Pons (tissue), 1 donor: Measurements from ENCODE around the gene NFKB1.

Experiments used
- DNase-seq: peaks from one replicate; pipeline ENCODE4 v3.0.0-alpha.2; 2016; ENCODE audit warnings: low spot score

NFKB1 gene

DNA sequence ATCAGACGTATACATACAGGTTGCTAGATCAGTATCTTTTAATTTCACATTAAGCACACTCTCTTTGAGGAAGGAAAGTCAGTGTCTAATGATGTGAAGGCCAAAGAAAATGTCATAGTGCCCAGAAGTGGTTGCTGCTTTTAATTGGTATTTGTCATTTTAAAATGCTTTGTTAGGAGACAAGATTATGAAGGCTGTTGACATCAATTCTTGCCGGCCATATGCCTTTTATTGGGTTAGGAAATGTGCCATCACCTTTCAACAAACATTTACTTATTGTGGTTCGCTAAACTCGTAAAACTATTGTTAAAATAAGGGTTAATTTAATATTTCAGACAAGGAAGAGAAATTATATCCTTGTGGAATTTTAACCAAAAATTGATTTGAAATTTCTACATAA lies 32.2 kb downstream of the NFKB1 start:
- DNase-seq: no peak

DNA sequence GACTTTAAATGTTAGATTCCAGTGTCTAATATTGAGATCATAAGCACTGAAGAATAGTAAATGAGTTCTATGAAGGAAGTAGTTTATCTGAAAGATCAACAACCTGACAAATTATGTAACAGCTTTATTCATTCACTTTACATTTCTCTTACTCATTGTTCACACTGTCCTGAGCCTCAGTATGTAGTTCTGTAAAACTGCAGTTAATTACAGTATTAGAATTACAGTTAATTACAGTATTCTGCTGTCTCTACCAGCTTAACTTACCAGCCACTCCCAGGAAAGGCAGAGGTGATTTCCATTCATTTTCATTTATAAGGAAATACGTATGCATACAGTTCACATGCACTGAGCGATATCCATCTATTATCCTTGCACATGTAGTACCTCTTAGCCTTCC lies 32.7 kb downstream of the NFKB1 start:
- no peak for DNase-seq

DNA sequence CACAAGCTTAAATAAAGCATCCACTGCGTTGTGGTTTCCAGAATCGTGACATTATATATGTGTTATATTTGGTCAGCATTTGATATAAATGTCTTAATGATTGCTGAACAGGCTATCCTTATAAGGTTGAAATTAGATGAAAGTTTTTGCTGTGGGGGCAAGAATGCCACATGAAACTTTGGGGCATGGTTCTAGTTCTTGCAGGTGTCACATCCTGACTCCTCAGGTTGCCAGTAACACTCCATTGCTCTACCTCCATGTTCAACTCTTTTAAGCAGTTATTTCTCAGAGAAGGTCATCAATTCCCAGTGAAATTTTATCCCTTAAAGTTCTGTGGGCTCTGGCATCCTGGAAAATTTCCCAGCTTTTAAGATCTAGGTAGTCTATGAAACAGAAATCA lies 33.7 kb downstream of the NFKB1 start:
- DNase-seq: no peak

DNA sequence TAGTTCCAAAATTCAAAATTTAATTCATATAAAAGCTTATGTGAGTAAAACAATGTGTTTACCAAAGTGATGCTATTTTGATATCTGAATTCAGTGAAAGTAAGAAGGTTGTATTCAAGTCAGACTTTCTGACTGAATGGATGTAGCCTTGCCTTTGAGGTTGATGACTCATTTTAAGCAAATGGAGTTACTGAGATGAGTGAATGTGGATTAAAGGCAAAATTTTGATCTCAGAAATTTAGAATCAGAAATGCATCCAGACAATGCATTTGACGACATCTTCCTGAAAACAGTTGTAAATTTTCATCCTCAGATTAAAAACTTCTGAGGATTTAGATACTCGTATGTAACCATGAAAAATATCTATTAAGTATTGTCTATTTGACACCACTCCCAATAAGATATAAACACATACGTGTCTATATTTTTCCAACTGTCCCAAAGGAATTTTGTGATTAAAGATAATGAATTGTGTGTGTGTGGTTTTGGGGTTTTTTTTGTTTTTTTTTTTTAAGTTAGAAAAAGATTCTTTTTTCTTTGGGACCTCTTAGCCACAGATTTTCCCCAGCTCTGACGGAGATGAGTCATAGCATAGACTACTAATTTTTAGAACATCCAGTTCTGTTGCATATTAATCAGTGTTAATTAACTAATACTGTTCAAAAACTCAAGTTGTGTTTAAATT lies 34.4 kb downstream of the NFKB1 start:
- no peak for DNase-seq

DNA sequence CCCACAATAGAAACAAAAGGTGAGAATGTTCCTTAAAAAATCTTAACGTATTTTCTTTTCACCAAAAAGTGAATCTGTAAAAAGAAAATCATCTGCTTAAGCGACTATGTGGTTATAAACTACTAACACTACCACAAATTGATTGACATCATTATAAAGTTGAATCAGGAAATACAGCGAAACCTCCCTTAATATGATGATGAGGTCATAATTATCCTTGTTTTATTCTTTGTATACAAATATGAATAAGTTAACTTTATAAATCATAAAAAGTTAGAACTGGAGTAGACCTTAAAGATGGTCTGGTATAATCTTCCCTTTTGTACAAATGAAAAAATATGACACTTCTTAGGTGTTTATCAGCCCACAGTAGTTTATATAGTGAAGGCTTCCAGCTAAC lies 35.6 kb downstream of the NFKB1 start:
- DNase-seq: no peak

DNA sequence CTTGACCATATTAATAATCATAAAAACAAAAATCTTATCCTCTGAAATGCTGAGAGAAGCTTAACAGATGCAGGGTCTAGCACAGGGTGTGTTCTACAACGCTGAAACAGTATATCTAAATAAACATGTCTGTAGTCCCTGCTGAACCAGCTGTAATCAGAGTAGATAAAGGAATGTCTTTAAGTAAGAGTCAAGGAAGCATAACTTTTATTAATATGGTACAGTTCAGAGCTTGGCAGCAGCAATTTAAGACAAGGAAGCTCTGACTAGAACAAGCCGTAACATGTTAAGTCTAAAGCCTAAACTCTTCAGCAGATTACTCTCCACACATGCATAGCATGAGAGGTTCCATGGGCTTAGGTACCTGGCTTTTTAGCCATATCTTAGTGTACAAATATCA lies 36.1 kb downstream of the NFKB1 start:
- DNase-seq: no peak

DNA sequence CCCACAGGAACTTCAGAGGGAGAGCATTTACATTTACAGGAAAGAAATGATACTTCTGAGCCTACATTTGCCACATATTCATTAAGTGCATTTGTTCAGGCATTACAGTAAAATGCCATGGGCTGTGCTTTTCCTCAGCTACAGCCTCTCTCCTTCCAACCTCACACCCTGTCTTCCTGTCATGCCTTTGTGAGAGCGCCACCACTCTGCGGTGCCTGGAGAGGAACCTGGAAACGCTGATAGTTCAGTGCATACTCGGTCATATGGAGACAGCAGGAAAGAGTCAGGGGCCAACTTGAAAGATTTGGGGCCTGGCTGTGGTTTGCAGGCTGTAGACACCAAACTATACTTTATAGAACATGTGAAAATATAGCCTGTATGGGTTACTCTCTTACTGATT lies 40.5 kb downstream of the NFKB1 start:
- DNase-seq: peak; percentile 79

DNA sequence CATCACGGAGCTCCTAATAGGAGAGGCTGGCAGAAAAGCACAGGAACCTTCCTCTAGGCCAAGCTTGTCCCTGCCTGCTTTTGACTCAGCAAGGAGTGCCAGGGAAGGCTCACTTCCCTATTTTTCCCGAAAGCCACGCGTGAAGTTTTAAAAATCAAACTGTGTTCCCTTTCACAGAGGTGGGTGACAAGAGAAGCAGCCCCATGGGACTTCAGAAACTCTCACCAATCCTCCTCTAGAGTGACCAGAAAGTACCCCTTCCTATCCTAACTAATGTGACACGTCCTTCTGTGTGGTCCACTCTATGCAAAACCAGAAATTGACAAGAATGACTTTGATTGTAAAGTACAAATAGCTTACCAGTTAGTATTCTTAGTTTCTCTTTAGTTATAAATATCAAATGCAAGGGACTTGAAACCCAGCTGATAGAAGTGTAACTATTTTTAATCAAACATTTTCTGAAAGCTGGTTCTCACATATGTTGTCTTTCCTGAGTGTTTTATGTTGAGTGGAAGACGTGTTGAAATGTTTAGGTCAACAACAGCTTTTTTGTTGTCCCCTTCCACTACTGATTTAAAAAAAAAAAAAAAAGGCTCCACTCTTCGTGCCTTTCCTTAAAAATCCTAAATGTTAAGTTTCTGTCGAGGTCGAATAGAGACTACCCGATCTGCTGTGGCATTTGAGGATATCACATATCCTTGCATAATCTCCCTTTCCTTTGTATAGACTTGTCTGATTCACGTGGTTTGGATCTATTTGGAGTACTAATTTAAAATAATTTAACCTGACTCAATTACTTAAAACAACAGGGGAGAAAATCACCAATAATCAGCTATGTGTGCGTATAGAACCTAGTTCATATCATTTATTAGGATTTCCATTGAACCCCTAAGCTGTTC lies 42.1 kb downstream of the NFKB1 start:
- DNase-seq: no peak

DNA sequence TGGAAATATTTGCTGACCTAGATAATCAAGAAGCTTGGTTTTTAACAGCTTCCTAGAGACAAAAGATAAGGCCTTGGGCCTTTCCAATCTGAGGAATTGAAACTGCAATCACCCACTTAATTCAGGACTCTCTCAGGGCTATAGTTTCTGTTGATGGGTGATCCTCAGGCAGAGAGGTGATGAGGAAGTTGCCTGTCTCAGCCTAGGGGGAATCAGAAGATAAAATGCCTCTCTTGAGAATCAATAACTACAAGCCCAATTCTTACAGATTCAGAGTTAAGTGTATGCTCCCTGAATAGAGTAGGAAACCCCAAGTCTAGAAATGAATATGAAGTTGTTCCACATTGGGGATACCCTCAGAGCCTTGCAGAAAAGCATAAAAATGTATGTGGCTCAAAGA lies 45.5 kb downstream of the NFKB1 start:
- DNase-seq: peak; percentile 50

DNA sequence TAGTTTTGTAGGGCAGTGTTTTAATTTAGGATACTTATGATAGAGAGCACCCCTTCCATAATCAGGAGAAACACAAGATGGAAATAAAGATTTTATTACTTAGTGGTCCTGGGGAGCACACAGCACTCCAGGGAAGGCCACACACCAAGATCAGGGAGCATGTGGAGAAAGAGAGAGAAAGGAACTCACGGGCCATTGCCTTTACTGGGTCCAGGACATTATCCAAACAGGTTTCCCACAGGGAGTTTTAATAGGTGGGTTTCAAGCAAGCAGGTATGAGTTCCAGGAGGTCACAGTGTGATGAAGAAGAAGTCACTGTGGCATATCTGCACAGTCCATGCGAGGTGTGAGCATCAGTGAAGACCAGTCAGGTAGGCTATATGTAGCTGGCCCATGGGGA lies 46.8 kb downstream of the NFKB1 start:
- no peak for DNase-seq

DNA sequence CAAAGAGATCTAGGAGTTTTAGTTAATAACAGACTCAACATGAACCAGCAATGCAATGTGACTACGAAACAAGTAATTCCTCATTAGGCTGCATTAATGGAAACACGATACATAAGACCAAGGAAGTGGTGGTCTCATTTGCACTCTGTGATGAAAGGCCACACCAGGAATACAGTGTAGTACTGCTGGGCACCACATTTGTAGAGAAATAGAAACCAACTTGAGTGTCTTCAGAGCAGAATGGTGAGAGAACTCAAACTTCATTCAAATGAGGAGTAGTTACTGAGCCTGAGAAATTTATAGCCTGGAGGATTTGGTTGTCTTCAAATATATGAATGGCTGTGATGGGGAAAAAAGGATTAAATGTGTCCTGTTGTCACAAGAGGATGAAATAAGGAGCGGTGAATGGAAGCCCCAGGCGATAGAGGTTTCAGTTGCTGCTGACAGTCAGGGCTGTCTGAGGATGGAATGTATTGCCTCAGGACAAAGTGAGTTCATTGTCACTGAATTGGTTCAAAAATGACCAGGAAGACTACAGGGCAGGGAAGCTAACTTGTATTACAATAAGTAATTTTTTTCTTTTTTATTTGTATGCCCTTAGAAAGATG lies 50.9 kb downstream of the NFKB1 start:
- no peak for DNase-seq

DNA sequence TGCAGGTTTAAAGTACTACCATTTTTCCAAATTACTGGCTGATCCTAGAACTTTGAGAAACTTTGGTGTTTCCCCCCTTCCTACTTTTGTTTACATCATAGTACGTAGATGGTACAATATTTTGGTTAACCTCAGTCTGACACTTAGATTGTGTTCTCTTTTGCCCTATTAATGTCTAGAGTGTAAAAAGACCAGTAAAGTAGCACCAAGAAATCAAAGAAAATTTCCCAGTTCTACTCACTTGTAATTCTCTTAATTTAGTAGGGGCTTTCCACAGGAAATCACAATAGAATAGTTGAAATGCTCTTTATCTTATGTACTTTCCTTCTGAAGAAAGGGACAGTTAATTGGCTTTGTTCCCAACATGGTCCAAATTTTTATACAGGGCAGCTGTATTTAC lies 51.6 kb downstream of the NFKB1 start:
- DNase-seq: no peak

DNA sequence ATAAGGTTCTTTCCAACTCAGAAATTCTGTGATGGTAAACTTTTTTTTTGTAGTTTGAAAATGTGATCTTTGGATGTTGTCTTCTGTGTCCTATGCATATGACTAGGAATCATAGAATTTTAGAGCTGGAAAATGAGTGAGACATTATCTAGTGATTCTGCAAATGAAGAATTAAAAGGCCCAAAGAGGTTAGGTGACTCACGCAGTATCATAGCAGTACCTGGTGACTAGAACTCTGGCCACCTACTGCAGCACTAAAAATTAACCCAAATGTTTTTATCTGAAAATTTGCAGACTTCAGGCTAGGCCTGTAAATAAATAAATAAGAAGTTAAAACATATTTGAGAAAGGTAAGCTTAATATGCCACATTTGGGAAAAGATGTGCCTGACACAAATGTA lies 52.8 kb downstream of the NFKB1 start:
- DNase-seq: no peak

DNA sequence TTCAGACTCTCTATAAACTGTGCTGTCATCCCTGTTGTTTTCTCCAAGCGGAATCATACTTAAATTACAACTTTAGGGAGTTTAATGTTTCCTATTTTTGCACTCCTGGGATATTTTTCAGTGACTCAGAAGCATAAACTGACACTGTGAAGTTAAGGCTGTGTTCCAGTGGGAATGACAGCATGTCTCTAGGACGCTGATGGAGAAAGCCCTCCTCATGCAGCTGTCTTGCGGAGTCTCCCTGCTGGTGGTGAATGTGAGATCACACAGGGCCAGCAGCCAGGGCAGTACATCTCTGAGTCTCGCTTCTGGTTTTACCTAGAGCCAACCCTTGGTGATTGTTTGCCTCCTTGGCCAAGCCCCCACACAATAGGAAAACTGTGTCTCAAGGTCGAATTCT lies 53.3 kb downstream of the NFKB1 start:
- peak; percentile 64 for DNase-seq

DNA sequence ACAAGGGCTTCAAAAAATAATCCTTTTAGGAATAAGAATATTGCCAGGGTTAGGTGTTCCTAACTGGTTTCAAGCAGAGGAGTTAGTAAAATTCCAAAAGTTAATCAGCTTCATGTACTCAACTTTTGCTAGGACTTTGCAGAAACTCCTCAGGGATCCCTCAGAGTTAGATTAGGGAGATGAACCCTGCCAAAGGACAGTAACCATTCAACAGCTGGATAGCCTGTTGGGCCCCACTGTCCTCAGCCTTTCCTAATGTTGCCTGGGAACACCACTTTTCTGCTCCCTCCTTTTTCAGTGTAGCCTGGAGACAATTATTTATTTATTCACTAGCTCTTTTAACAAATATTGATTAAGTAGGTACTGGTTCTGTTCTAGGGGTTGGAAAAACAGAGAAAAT lies 53.8 kb downstream of the NFKB1 start:
- DNase-seq: no peak

DNA sequence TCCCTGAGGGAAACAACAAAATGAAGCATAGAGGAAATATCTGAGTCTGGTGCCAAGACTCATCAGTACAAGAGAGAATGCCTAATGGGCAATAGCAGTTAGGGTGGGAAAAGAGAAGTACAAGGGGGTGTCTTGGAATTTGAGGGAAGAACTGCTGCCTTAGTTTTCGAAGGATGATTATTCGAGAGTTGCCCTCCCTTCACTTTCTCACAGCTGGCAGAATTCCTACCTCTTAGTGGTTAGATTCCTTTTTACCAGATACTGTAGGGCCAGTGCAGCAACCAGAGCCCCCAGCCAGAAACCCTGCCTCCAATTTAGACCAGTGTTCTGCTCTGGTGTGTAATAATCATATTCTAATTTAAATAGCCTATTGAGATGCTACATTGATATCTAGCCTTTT lies 56.5 kb downstream of the NFKB1 start:
- no peak for DNase-seq

DNA sequence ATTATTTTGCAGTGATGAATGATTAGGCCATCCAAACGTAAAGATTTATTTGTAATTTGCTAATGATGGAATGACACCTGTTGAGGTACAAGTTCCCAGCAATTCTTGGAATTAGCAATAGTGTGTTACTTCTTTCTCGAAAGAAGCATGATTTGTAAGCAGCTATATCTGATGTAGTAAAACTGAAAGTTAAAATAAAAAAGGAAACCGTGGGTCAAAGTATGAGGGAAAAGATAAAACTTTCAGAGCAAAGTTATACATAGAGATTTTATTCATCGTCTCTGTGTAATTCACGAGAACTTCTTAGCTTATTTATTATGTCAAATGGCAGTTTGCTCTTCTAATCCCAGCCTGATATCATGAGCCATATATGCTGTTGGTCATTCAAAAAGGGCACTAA lies 59.0 kb downstream of the NFKB1 start:
- no peak for DNase-seq

DNA sequence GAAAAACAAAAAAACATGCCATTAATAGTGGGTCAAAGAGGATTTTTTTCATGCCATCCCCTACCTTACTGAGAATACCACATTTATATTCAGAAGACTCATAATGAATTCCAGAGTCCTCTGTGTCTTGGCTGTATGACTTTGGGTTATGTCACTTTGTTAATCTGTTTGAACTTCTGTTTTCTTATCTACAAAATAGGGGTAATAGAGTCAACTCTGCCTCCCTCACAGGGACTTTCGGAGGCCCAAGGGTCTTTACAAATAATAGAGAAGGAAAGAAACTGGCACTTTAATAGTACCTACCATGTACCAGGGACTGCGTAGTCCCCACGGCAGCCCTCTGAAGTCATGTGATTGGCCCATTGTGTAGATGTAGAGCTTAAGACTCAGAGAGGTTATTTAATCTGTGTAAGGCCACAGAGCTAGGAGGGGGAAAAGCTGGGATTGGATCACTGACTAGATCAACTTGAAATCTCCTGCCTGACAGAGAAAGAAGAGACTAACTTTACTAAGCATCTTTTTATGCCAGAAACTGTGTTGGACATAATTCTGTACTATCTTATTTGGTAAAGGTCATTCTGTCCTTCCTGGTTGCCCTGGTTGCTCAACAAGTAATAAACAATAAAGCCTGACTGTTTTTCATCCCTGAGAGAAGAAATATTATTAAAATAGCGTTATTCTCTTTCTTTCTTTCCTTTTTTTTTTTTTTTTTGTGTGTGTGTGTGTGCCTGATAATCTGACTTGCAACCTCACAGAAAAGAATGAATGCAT lies 59.6 kb downstream of the NFKB1 start:
- DNase-seq: no peak

DNA sequence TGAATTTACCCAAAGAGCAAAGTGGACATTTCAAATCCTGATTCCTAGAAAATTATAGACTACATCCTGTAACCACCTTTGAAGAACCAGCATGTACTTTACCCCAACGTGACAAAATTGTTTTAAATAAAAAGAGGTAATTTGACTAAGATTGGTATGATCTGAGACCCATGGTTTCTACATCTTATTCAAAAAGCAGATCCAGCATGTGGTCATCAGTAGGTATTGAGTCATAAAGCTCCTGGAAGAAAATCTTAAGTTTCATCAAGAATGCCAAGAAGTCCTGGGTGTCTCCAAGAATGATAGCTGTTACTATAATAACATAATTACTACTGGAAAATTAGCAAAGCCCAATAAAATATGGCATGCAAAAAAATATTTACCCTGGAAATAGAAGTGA lies 61.8 kb downstream of the NFKB1 start:
- no peak for DNase-seq

DNA sequence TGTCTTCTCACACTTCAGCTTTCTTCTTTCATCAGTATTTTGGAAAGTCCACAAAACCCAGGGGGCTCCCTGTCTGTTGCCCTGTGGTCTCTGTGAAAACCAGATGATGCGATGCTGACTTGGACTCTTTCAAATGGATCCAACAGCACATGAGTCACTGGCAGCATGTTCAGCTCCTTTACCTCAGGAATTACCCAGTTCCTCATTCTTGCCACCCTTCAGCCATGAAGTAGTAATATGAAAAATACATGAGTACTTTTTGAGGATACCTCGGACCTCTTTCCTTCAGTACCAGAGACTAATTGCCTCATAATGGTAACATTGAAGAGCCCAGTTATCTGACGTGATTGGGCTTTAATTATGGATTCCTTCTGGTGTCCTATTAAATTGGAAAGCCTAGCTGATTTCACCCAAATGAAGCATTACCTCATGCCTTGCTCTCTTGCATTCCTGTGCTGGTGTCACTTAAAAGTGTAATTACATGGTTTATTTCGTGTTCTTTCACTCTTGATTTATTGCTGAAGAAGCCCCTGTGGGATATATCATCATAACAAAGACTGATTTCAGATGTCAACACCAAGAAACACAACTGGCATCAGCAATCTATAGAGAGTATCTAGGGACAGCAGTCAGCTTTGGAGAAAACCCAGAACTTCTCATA lies 63.4 kb downstream of the NFKB1 start:
- no peak for DNase-seq

DNA sequence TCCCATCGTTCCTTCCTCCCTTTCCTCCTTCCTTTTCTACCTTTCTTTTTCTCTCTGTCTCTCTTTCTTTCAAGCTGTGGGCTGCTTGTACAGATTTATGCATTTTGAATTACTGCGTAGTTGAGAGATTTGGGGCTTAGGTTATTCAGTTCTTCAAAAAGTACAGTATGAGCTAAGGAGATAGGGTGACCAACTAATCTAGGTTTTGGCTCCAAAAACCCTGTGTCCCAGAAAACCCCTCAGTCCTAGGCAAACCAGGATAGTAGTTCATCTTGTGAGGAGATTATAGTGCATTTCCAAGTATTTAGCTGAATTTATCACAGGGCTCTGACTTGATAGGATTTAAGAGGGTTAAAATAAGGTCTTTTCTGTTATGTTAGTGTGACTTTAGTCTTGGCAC lies 64.5 kb downstream of the NFKB1 start:
- DNase-seq: no peak

DNA sequence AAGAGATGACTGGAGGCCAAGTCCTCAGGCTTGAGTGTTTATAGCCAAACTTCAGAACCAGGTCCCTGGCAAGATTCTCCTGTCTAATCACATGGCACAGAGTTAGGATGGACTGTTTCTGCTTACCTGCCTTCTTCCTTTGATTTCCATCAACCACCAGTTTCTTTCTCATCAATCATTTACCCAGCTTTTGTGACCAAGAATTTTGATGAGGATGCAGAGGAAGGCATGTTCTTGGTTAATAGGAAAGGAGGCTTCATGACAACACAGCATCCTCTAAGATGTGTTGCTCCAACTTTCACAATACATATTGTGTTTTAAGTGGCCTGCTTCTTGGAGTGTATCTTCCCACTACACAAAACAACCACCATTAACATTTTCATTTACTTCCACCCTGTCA lies 65.3 kb downstream of the NFKB1 start:
- no peak for DNase-seq
